Lung (tissue), 12 donors: Measurements from ENCODE around the gene TMPRSS7. TPM values are rescaled to one million over a fixed set of nuclear protein-coding genes. Genes with fewer than 3 reads are reported as not detected.
"Not testable (repeated sequence)": the region's sequence is repeated elsewhere in the genome, so short reads cannot be mapped to it uniquely, and the experiment has no call there.

Source experiments
- ATAC-seq: fragments of 200-7000 bp; cut with Tn5 transposase; one replicate; pipeline ENCODE4 v1.9.1; 2020; ENCODE audit warnings: moderate number of reproducible peaks; ENCODE audit not compliant: insufficient read depth, low FRiP score
- DNase-seq, 3 donors: peaks; one replicate each; pipeline ENCODE4 v3.0.0-alpha.2; 2013 to 2017
- H3K27ac ChIP-seq, 2 donors: one replicate each; pipeline ENCODE4 v1.5.1; 2013; ENCODE audit warnings: mild to moderate bottlenecking in 2 of 2, moderate library complexity in 2 of 2, control low read depth in 1 of 2, inconsistent platforms in 1 of 2, low read depth in 1 of 2, low read length in 1 of 2
- H3K27me3 ChIP-seq, 3 donors: one replicate each; pipeline ENCODE4 v1.5.1; 2013; ENCODE audit warnings: low read length in 2 of 3; ENCODE audit not compliant: control insufficient read depth in 3 of 3, insufficient read depth in 3 of 3
- H3K36me3 ChIP-seq, 4 donors: one replicate each; pipeline ENCODE4 v1.5.1; 2013; ENCODE audit warnings: low read length in 4 of 4, mild to moderate bottlenecking in 1 of 4, moderate library complexity in 1 of 4; ENCODE audit not compliant: control insufficient read depth in 4 of 4, insufficient read depth in 4 of 4
- H3K4me1 ChIP-seq, 5 donors: one replicate each; pipeline ENCODE4 v1.5.1; 2013; ENCODE audit warnings: low read length in 5 of 5, mild to moderate bottlenecking in 2 of 5, moderate library complexity in 1 of 5; ENCODE audit not compliant: control insufficient read depth in 5 of 5, insufficient read depth in 5 of 5
- H3K4me3 ChIP-seq: one replicate; pipeline ENCODE4 v1.5.1; 2013; ENCODE audit warnings: mild to moderate bottlenecking, control low read depth, moderate library complexity
- H3K9ac ChIP-seq, 2 donors: one replicate each; pipeline ENCODE4 v1.5.1; 2013; ENCODE audit warnings: low read length in 2 of 2, control low read depth in 1 of 2; ENCODE audit not compliant: insufficient read depth in 1 of 2
- H3K9me3 ChIP-seq, 4 donors: one replicate each; pipeline ENCODE4 v1.5.1; 2013; ENCODE audit warnings: low read length in 3 of 4, mild to moderate bottlenecking in 1 of 4, moderate library complexity in 1 of 4; ENCODE audit not compliant: control insufficient read depth in 4 of 4, insufficient read depth in 3 of 4
- WGBS, 2 donors: extraction: QIAGEN DNeasy Blood & Tissue Kit; methylation state at CpG; one replicate each; pipeline ENCODE4 v1.1.7; 2013; 5-methylcytosine and 5-hydroxymethylcytosine counted together
- polyA plus RNA-seq, 2 donors: library from polyadenylated mRNA; stranded (reverse); fragments of 200-250 nt; gene quantifications; one replicate each; pipeline ENCODE4 v1.2.1, GENCODE V29; 2013
- total RNA-seq, 2 donors: library from RNA; depleted of rRNA in 1 of 2; stranded (reverse); fragments of >200 nt in 1 of 2; gene quantifications; one replicate each; pipeline ENCODE4 v1.2.1, GENCODE V29; 2014 to 2021
- TF ChIP-seq, protein P1 (sequence below): IDR thresholded peaks from 2 replicates; pipeline ENCODE4 v1.5.1; 2012; ENCODE audit warnings: mild to moderate bottlenecking; ENCODE audit errors: control extremely low read depth, extremely low read depth
- donor health status: control.
- donor health status: control.
- donor health status: Bipolar disorder and iron deficiency.
- donor health status: healthy.
- donor health status: DM: yes; HTN: yes; CAD: no.

The TMPRSS7 gene
- total and polyA plus RNA-seq, 4 donors, result 0.09 to 0.31 (median 0.17) TPM

GRCh38 chr3:112027826-112028225 lies 6.7 kb upstream of the TMPRSS7 start:
- ATAC-seq, result no peak
- Histone ChIP-seq H3K27ac (no peak overlapping the region), H3K9me3 (no peaks in the 10 kb centered on the region), H3K4me3 (no peak overlapping the region), H3K27me3 (no peaks in the 10 kb centered on the region), H3K4me1 (no peaks in the 10 kb centered on the region), H3K9ac (no peak overlapping the region), H3K36me3 (no peaks in the 10 kb centered on the region)
- TF ChIP-seq, protein P1, sequence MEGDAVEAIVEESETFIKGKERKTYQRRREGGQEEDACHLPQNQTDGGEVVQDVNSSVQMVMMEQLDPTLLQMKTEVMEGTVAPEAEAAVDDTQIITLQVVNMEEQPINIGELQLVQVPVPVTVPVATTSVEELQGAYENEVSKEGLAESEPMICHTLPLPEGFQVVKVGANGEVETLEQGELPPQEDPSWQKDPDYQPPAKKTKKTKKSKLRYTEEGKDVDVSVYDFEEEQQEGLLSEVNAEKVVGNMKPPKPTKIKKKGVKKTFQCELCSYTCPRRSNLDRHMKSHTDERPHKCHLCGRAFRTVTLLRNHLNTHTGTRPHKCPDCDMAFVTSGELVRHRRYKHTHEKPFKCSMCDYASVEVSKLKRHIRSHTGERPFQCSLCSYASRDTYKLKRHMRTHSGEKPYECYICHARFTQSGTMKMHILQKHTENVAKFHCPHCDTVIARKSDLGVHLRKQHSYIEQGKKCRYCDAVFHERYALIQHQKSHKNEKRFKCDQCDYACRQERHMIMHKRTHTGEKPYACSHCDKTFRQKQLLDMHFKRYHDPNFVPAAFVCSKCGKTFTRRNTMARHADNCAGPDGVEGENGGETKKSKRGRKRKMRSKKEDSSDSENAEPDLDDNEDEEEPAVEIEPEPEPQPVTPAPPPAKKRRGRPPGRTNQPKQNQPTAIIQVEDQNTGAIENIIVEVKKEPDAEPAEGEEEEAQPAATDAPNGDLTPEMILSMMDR, result no peak
- WGBS, 2 donors, result 55 to 82% methylated on average over 4 of the region's 4 CpGs
- DNase-seq, result no peak

DNA sequence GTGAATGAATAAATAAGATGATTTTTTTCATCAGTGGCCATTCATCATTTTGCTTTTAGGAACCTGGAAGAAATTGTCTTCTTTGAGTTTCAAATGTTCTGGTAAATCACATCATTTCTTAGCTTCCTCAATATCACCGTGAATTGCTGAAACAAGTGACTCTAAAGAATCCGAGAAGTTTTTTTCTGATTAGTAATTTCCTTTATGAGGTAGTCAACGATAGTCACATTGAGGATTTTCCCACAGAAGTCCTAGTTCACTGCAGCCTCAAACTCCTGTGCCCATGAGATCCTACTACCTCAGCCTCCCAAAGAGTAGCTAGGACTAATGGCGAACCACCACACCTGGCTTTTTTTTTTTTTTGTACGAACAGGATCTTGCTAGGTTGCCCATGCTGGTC lies 3.6 kb upstream of the TMPRSS7 start:
- 92 to 95% methylated on average over 5 of the region's 5 CpGs for WGBS, 2 donors
- ATAC-seq (no peak), DNase-seq (no peak)
- H3K4me1 ChIP-seq, result no peaks in the 10 kb centered on the region
- H3K27ac ChIP-seq, result no peak overlapping the region
- H3K4me3 ChIP-seq, result no peak overlapping the region
- no peaks in the 10 kb centered on the region for H3K9me3 ChIP-seq
- H3K36me3 ChIP-seq, result no peaks in the 10 kb centered on the region
- no peaks in the 10 kb centered on the region for H3K27me3 ChIP-seq
- TF ChIP-seq, protein P1, result no peak
- H3K9ac ChIP-seq, result no peak overlapping the region

DNA sequence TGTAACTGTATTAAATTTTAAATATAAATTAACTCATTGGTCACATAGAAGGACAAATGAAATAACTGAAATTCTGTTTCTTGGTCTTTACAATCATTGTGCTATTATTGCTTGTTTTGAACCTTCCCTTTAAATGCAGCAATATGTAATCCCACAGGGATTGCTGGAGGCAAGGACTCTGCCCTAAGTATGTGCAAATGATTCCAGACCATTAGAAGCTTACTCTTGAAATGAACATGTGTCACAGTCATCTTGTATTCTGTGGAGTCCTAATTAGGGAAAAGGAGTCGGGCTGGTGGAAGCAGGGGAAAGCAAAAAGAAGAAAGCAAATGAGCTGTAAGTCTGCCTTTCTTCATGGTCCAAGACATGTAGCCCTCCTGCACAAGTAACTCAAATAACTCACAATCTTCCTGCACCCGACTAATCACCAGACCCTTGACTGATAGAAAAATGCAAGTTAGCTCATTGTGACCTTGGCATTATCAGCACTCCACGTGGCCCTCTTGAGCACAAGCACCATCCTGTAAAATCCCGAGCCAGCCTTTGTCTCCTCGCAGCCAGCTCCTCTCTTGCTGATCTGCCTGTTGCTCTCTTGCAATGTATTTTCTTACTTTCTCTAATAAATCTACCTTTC lies 2.3 kb upstream of the TMPRSS7 start:
- DNase-seq, result no peak
- Histone ChIP-seq H3K27ac (no peak overlapping the region), H3K4me1 (no peaks in the 10 kb centered on the region), H3K36me3 (no peaks in the 10 kb centered on the region), H3K9me3 (no peaks in the 10 kb centered on the region), H3K4me3 (no peak overlapping the region), H3K27me3 (no peaks in the 10 kb centered on the region), H3K9ac (no peak overlapping the region)
- 56 to 82% methylated on average over 5 of the region's 5 CpGs for WGBS, 2 donors
- TF ChIP-seq, protein P1, result no peak
- ATAC-seq, result no peak

DNA sequence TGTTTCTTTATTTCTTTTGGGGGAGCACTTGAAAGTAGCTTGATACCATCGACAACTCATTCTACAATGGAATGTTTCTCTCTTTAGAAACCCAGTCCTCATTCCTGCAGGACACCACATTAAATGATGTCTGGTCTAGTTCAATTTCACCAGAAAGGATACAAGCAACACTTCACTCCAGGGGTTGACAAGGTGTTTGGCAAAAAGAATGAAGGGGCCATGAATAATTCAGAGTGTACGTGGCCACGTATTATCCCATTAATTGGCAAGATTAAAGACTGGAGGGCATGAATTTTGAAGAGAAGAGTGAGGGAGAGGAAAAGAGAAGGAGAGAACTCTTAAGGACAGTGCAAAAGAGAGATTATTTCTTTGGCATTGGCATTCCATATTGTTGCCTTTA lies 705 bp downstream of the TMPRSS7 start:
- Histone ChIP-seq H3K36me3 (no peaks in the 10 kb centered on the region), H3K9ac (no peak overlapping the region), H3K4me3 (no peak overlapping the region), H3K27ac (no peak overlapping the region), H3K4me1 (no peaks in the 10 kb centered on the region), H3K27me3 (no peaks in the 10 kb centered on the region), H3K9me3 (no peaks in the 10 kb centered on the region)
- DNase-seq (no peak), ATAC-seq (no peak)
- TF ChIP-seq, protein P1, result no peak
- 80 to 90% methylated on average over 3 of the region's 3 CpGs for whole genome bisulfite sequencing, 2 donors

DNA sequence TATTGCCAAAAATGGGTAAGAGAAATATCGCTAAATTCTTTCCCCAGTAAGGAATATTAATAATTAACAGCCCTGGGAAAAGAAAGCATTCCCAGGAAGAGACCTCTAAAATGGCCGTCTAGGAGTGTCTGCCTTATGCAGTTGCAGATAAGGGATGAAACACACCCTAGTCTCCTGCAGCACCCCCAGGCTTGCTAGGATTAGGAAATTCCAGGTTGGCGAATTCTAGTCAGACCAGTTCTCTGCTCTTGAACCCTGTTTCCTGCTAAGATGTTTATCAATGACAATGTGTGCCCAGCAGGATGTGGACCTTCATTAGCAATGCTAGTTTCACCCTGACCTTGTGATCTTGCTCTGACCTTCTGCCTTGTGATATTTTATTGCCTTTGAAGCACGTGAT lies 2.7 kb downstream of the TMPRSS7 start:
- WGBS, 2 donors, result 58 to 74% methylated on average over 4 of the region's 4 CpGs
- not testable (repeated sequence) for H3K27ac ChIP-seq, H3K4me3 ChIP-seq, H3K36me3 ChIP-seq, H3K4me1 ChIP-seq, ATAC-seq, H3K9ac ChIP-seq, H3K9me3 ChIP-seq, DNase-seq, H3K27me3 ChIP-seq
